BE2C (cell line): ENCODE data around the gene ERI3.

Experiments
- DNase-seq: peaks from one replicate; pipeline ENCODE4 v3.0.0-alpha.2; 2020
- H3K27me3 ChIP-seq: fragments of 250-450 bp; sonication (Bioruptor Pico); 2 replicates; pipeline ENCODE4 v1.5.1; 2020; ENCODE audit warnings: mild to moderate bottlenecking
- H3K36me3 ChIP-seq: fragments of 250-450 bp; sonication (Bioruptor Pico); 2 replicates; pipeline ENCODE4 v1.5.1; 2020; ENCODE audit warnings: mild to moderate bottlenecking
- H3K4me1 ChIP-seq: fragments of 250-450 bp; sonication (Bioruptor Pico); 2 replicates; pipeline ENCODE4 v1.5.1; 2020
- H3K4me3 ChIP-seq: 2 replicates; pipeline ENCODE4 v1.5.1; 2011; ENCODE audit warnings: low read depth, low read length
- H3K9me3 ChIP-seq: fragments of 250-450 bp; sonication (Bioruptor Pico); 2 replicates; pipeline ENCODE4 v1.5.1; 2020
- CTCF ChIP-seq: IDR thresholded peaks from 2 replicates; pipeline ENCODE4 v1.5.1; 2012; ENCODE audit warnings: mild to moderate bottlenecking, low read depth, low read length

ERI3 gene

GRCh38 chr1:44292651-44293050 is 62.4 kb downstream of the ERI3 start:
- no peak for DNase-seq
- no peaks in the 10 kb centered on the region for H3K9me3 ChIP-seq
- no peak for TF ChIP-seq CTCF
- no peaks in the 10 kb centered on the region for H3K4me1 ChIP-seq
- no peaks in the 10 kb centered on the region for H3K27me3 ChIP-seq
- no peaks in the 10 kb centered on the region for H3K36me3 ChIP-seq
- H3K4me3 ChIP-seq, result no peak overlapping the region

GRCh38 chr1:44290250-44291094 is 64.6 kb downstream of the ERI3 start:
- H3K4me3 ChIP-seq, result no peak overlapping the region
- no peak for TF ChIP-seq CTCF
- H3K27me3 ChIP-seq, result no peaks in the 10 kb centered on the region
- no peaks in the 10 kb centered on the region for H3K4me1 ChIP-seq
- no peak for DNase-seq
- H3K36me3 ChIP-seq, result no peaks in the 10 kb centered on the region
- no peaks in the 10 kb centered on the region for H3K9me3 ChIP-seq

GRCh38 chr1:44289530-44289929 is 65.5 kb downstream of the ERI3 start:
- Histone ChIP-seq H3K27me3 (no peaks in the 10 kb centered on the region), H3K4me3 (no peak overlapping the region), H3K4me1 (no peaks in the 10 kb centered on the region), H3K36me3 (no peaks in the 10 kb centered on the region), H3K9me3 (no peaks in the 10 kb centered on the region)
- DNase-seq, result no peak
- TF ChIP-seq CTCF, result no peak

- Histone ChIP-seq H3K4me1 (no peaks in the 10 kb centered on the region), H3K9me3 (no peaks in the 10 kb centered on the region), H3K27me3 (no peaks in the 10 kb centered on the region), H3K4me3 (no peak overlapping the region), H3K36me3 (no peaks in the 10 kb centered on the region)
- no peak for TF ChIP-seq CTCF
- no peak for DNase-seq
Observed at GRCh38 chr1:44288883-44289282, 66.2 kb downstream of the ERI3 start.

- Histone ChIP-seq H3K4me1 (no peaks in the 10 kb centered on the region), H3K4me3 (no peak overlapping the region), H3K9me3 (no peaks in the 10 kb centered on the region), H3K27me3 (no peaks in the 10 kb centered on the region), H3K36me3 (no peaks in the 10 kb centered on the region)
- no peak for TF ChIP-seq CTCF
- no peak for DNase-seq
Observed at GRCh38 chr1:44284184-44284583, 70.9 kb downstream of the ERI3 start.

GRCh38 chr1:44283524-44284173 is 71.4 kb downstream of the ERI3 start:
- TF ChIP-seq CTCF, result no peak
- Histone ChIP-seq H3K9me3 (no peaks in the 10 kb centered on the region), H3K36me3 (no peaks in the 10 kb centered on the region), H3K4me1 (no peaks in the 10 kb centered on the region), H3K4me3 (no peak overlapping the region), H3K27me3 (no peaks in the 10 kb centered on the region)
- DNase-seq, result no peak
